ENCODE results near the gene PIKFYVE.
"Not testable (repeated sequence)": the region's sequence is repeated elsewhere in the genome, so short reads cannot be mapped to it uniquely, and the experiment has no call there.

- TF ChIP-seq CTCF, POLR2A (IDR thresholded peaks at IDR 0.05): not testable (repeated sequence)
These were observed 8.9 kb upstream of the PIKFYVE start for GRCh38 chr2:208256849-208257813.
